DOHH2 (cell line): Measurements from ENCODE around the gene HCFC1R1.

Experiments used
- EZH2phosphoT487 ChIP-seq: fragments of 200-600 bp; sonication (generic); IDR thresholded peaks from 2 replicates; pipeline ENCODE4 v1.6.1; 2017; ENCODE audit warnings: borderline replicate concordance, mild to moderate bottlenecking, antibody characterized with exemption, low read length, moderate library complexity, mixed read lengths
- TF ChIP-seq, protein P1 (sequence below): fragments of 200-600 bp; sonication (generic); IDR thresholded peaks from one replicate; pipeline ENCODE4 v1.5.1; 2014; ENCODE audit warnings: antibody characterized with exemption, mild to moderate bottlenecking, low read depth, low read length; ENCODE audit not compliant: poor library complexity, severe bottlenecking

DNA sequence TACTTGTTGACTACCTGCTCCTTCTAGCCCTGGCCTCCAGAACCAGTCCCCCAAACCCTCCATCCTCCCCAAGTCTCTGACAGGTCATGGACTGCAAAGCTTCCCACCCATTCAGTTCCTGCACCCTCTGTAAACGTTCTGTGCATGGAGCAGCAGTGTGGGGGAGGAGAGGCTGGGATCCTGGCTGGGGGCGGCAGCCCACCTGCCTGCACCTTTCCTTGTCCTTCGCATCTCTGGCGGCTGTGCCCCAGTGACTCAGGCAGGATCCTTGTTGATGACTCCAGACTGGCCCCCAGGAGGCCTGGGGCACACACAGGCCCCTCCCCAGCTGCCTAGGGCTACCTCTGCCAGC, 41.9 kb downstream of the HCFC1R1 start:
- TF ChIP-seq, protein P1, sequence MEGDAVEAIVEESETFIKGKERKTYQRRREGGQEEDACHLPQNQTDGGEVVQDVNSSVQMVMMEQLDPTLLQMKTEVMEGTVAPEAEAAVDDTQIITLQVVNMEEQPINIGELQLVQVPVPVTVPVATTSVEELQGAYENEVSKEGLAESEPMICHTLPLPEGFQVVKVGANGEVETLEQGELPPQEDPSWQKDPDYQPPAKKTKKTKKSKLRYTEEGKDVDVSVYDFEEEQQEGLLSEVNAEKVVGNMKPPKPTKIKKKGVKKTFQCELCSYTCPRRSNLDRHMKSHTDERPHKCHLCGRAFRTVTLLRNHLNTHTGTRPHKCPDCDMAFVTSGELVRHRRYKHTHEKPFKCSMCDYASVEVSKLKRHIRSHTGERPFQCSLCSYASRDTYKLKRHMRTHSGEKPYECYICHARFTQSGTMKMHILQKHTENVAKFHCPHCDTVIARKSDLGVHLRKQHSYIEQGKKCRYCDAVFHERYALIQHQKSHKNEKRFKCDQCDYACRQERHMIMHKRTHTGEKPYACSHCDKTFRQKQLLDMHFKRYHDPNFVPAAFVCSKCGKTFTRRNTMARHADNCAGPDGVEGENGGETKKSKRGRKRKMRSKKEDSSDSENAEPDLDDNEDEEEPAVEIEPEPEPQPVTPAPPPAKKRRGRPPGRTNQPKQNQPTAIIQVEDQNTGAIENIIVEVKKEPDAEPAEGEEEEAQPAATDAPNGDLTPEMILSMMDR, result no peak
- TF ChIP-seq EZH2phosphoT487, result no peak
